Keratinocyte (primary cell): ENCODE measurements around the gene RIT2. TPM values are rescaled to one million over a fixed set of nuclear protein-coding genes. Genes with fewer than 3 reads are reported as not detected.

ENCODE experiments used
- DNase-seq: peaks from one replicate; pipeline ENCODE4 v3.0.0-alpha.2; 2011; ENCODE audit warnings: low read depth, missing footprints, low spot score
- FAIRE-seq: peaks from 2 replicates; lab custom pipeline; 2011; peaks lifted over from hg19 to GRCh38; lab: Jason Lieb, UNC
- H2AFZ ChIP-seq: 2 replicates; pipeline ENCODE4 v1.6.0; 2012; ENCODE audit warnings: low read length, control low read depth, inconsistent platforms; ENCODE audit not compliant: control insufficient read depth
- H3K27ac ChIP-seq: 2 replicates; pipeline ENCODE4 v1.5.1; 2011; ENCODE audit warnings: low read length; ENCODE audit not compliant: control insufficient read depth, insufficient read depth
- H3K27me3 ChIP-seq: 3 replicates; pipeline ENCODE4 v1.6.0; 2011; ENCODE audit warnings: low read length; ENCODE audit not compliant: control insufficient read depth, insufficient read depth; ENCODE audit errors: extremely low read depth
- H3K36me3 ChIP-seq, 2 experiments: 2 replicates in 1 of 2; 3 replicates in 1 of 2; pipeline ENCODE4 v1.5.1; 2011; ENCODE audit warnings: low read length in 2 of 2, mild to moderate bottlenecking in 1 of 2; ENCODE audit not compliant: control insufficient read depth in 2 of 2, insufficient read depth in 2 of 2; ENCODE audit errors: extremely low read depth in 1 of 2
- H3K4me1 ChIP-seq: 3 replicates; pipeline ENCODE4 v1.5.1; 2011; ENCODE audit warnings: low read length; ENCODE audit not compliant: control insufficient read depth, insufficient read depth; ENCODE audit errors: extremely low read depth
- H3K4me2 ChIP-seq: 3 replicates; pipeline ENCODE4 v1.6.0; 2011; ENCODE audit warnings: low read depth, low read length; ENCODE audit not compliant: control insufficient read depth, insufficient read depth; ENCODE audit errors: extremely low read depth
- H3K4me3 ChIP-seq, 3 experiments: fragments of 200-600 bp in 1 of 3; sonication (generic) in 1 of 3; 2 replicates in 2 of 3; 3 replicates in 1 of 3; pipeline ENCODE4 v1.5.1; 2011 to 2016; ENCODE audit warnings: low read length in 3 of 3, mild to moderate bottlenecking in 3 of 3, control low read depth in 2 of 3, inconsistent platforms in 1 of 3, low read depth in 1 of 3, mixed read lengths in 1 of 3, mixed run types in 1 of 3, moderate library complexity in 1 of 3; ENCODE audit not compliant: control insufficient read depth in 2 of 3, insufficient read depth in 2 of 3; ENCODE audit errors: extremely low read depth in 1 of 3
- H3K79me2 ChIP-seq: 2 replicates; pipeline ENCODE4 v1.6.0; 2012; ENCODE audit warnings: low read length; ENCODE audit not compliant: control insufficient read depth, insufficient read depth
- H3K9ac ChIP-seq: 3 replicates; pipeline ENCODE4 v1.6.0; 2011; ENCODE audit warnings: low read length; ENCODE audit not compliant: control insufficient read depth, insufficient read depth; ENCODE audit errors: extremely low read depth
- H3K9me1 ChIP-seq: 3 replicates; pipeline ENCODE4 v1.6.0; 2011; ENCODE audit warnings: low read length; ENCODE audit not compliant: control insufficient read depth, insufficient read depth; ENCODE audit errors: extremely low read depth
- H3K9me3 ChIP-seq: 2 replicates; pipeline ENCODE4 v1.5.1; 2012; ENCODE audit warnings: low read depth, low read length; ENCODE audit not compliant: control insufficient read depth
- H4K20me1 ChIP-seq: 3 replicates; pipeline ENCODE4 v1.6.0; 2011; ENCODE audit warnings: low read length; ENCODE audit not compliant: control insufficient read depth, insufficient read depth; ENCODE audit errors: extremely low read depth
- EZH2 ChIP-seq: IDR thresholded peaks from one replicate; pipeline ENCODE4 v1.6.1; 2012; ENCODE audit warnings: inconsistent platforms, mild to moderate bottlenecking, low read length, moderate library complexity
- dilution Hi-C: fragments of 300-500 bp; cut with MboI; formaldehyde crosslinking; loops from one replicate; pipeline ENCODE4 v1.7.0; 2020; ENCODE audit warnings: low sequenced_read_pairs; ENCODE audit not compliant: extremely low pct_ligation_motif_present
- polyA plus RNA-seq, 5 experiments: library from polyadenylated mRNA; depleted of rRNA in 3 of 5; stranded (reverse) in 3 of 5; stranded (forward) in 1 of 5; unstranded in 1 of 5; fragments of >200 nt; gene quantifications; 1 replicate in 1 of 5; 2 replicates in 3 of 5; 3 replicates in 1 of 5; pipeline versions ENCODE4 v1.2.1 to v1.2.3, GENCODE V29; 2011 to 2012; ENCODE audit warnings: missing spikeins in 2 of 5, low read depth in 1 of 5, low replicate concordance in 1 of 5
- TF ChIP-seq, protein P1 (sequence below), 3 experiments: IDR thresholded peaks in 1 of 3; conservative IDR thresholded peaks in 1 of 3; optimal IDR thresholded peaks in 1 of 3; 2 replicates in 2 of 3; 3 replicates in 1 of 3; pipeline versions ENCODE3 to v1.5.1; 2011; ENCODE audit warnings: low read length in 3 of 3, mild to moderate bottlenecking in 3 of 3, moderate library complexity in 2 of 3, control low read depth in 1 of 3, inconsistent platforms in 1 of 3; ENCODE audit not compliant: insufficient read depth in 2 of 3; ENCODE audit errors: extremely low read depth in 1 of 3

RIT2 gene
- polyA plus RNA-seq, 1 donor (not counting 4 experiments of a cell fraction or from before 2014, with no cell fraction given), result not detected

DNA sequence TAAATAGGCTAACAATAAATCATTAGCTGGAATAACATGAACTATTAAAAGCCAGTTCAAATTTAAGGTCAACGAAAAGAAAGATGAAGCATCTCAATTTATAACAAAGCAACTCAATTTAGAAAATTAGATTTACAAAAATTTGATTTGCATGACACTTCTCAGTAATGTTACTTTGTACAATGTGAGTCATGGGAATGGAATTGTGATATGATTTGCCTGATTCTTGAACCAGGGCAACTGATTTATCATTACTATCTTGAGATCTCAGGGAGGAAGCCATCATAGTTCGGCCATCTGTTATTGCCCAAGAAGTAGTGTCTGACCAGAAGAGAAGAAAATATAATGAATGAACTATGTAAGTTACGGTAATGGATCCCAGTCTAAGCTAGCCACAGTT, 193.1 kb downstream of the RIT2 start:
- TF ChIP-seq, protein P1, sequence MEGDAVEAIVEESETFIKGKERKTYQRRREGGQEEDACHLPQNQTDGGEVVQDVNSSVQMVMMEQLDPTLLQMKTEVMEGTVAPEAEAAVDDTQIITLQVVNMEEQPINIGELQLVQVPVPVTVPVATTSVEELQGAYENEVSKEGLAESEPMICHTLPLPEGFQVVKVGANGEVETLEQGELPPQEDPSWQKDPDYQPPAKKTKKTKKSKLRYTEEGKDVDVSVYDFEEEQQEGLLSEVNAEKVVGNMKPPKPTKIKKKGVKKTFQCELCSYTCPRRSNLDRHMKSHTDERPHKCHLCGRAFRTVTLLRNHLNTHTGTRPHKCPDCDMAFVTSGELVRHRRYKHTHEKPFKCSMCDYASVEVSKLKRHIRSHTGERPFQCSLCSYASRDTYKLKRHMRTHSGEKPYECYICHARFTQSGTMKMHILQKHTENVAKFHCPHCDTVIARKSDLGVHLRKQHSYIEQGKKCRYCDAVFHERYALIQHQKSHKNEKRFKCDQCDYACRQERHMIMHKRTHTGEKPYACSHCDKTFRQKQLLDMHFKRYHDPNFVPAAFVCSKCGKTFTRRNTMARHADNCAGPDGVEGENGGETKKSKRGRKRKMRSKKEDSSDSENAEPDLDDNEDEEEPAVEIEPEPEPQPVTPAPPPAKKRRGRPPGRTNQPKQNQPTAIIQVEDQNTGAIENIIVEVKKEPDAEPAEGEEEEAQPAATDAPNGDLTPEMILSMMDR (optimal IDR thresholded peaks at IDR 0.05 in 1 of 3, IDR thresholded peaks at IDR 0.05 in 1 of 3, conservative IDR thresholded peaks at IDR 0.05 in 1 of 3; ENCODE audit: extremely low read depth in 1 of 3, insufficient read depth in 2 of 3, low read length in 3 of 3), result no peak
- no peak for TF ChIP-seq EZH2
- no peak overlapping the region for H3K27ac ChIP-seq
- no peaks in the 10 kb centered on the region for H3K9me1 ChIP-seq
- H2AFZ ChIP-seq, result no peak overlapping the region
- H3K79me2 ChIP-seq, result no peaks in the 10 kb centered on the region
- FAIRE-seq, result no peak
- no peaks in the 10 kb centered on the region for H4K20me1 ChIP-seq
- no peak overlapping the region for H3K4me2 ChIP-seq
- DNase-seq, result no peak
- no peaks in the 10 kb centered on the region for H3K4me1 ChIP-seq
- H3K4me3 ChIP-seq, result no peak overlapping the region
- no peak overlapping the region for H3K9ac ChIP-seq
- no peaks in the 10 kb centered on the region for H3K27me3 ChIP-seq
- dilution Hi-C loops, result no loop called here
- no peaks in the 10 kb centered on the region for H3K36me3 ChIP-seq
- no peaks in the 10 kb centered on the region for H3K9me3 ChIP-seq

DNA sequence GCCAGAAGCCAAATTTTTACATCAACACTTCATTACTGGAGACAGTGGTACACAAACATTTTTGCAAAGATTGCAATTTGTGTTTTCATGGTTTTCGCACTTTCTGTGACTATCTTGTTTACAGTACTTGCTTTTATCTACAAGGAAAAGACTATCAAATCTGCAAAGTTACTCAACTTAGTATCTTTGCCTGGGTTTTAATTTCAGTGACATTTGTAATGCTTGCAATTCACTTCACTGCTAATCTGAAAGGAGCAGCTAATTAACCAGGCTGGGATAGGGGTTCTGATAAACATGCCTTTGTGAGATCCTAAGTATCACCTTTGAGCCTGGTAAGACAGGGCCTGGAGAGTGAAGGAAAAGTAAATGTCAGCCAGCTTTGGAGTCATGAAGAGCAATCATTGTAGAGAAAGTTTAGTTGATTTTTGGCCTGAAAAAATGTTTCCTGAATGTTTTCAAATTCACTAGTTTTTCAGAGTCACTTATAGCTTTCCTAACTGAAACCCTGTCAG, 194.2 kb downstream of the RIT2 start:
- Histone ChIP-seq H3K27ac (no peak overlapping the region), H4K20me1 (no peaks in the 10 kb centered on the region), H2AFZ (no peak overlapping the region), H3K27me3 (no peaks in the 10 kb centered on the region), H3K4me2 (no peak overlapping the region), H3K9me1 (no peaks in the 10 kb centered on the region), H3K4me3 (no peak overlapping the region), H3K9me3 (no peaks in the 10 kb centered on the region), H3K4me1 (no peaks in the 10 kb centered on the region), H3K9ac (no peak overlapping the region), H3K36me3 (no peaks in the 10 kb centered on the region), H3K79me2 (no peaks in the 10 kb centered on the region)
- TF ChIP-seq EZH2, result no peak
- TF ChIP-seq, protein P1 (optimal IDR thresholded peaks at IDR 0.05 in 1 of 3, IDR thresholded peaks at IDR 0.05 in 1 of 3, conservative IDR thresholded peaks at IDR 0.05 in 1 of 3; ENCODE audit: extremely low read depth in 1 of 3, insufficient read depth in 2 of 3, low read length in 3 of 3), result no peak
- FAIRE-seq (no peak), DNase-seq (no peak)
- dilution Hi-C loops, result no loop called here
